AG10803 (cell line): ENCODE results near the gene KPNA2.

Source experiments
- DNase-seq: peaks from one replicate; pipeline ENCODE4 v3.0.0; 2010; ENCODE audit warnings: low read depth
- H3K4me3 ChIP-seq: 2 replicates; pipeline ENCODE4 v1.5.1; 2011; ENCODE audit warnings: mild to moderate bottlenecking, low read length, control low read depth
- CTCF ChIP-seq: conservative IDR thresholded peaks from 2 replicates; pipeline ENCODE4 v1.5.1; 2011; ENCODE audit warnings: mild to moderate bottlenecking, low read length, control low read depth, inconsistent platforms

The KPNA2 gene

GRCh38 chr17:68095205-68095811 is 59.8 kb downstream of the KPNA2 start:
- no peak overlapping the region for H3K4me3 ChIP-seq
- TF ChIP-seq CTCF, result no peak
- DNase-seq, result no peak

- DNase-seq, result no peak
- no peak for TF ChIP-seq CTCF
- H3K4me3 ChIP-seq, result no peak overlapping the region
Measured at GRCh38 chr17:68096111-68096510, 60.6 kb downstream of the KPNA2 start.
